GM21447 (cell line): ENCODE measurements around the gene CSHL1.
"Not testable (repeated sequence)": the region's sequence is repeated elsewhere in the genome, so short reads cannot be mapped to it uniquely, and the experiment has no call there.

Source experiments
- ATAC-seq: cut with Tn5 transposase; IDR thresholded peaks from one replicate; pipeline ENCODE4 v1.9.1; 2021; ENCODE audit not compliant: unreplicated experiment

Gene CSHL1

DNA sequence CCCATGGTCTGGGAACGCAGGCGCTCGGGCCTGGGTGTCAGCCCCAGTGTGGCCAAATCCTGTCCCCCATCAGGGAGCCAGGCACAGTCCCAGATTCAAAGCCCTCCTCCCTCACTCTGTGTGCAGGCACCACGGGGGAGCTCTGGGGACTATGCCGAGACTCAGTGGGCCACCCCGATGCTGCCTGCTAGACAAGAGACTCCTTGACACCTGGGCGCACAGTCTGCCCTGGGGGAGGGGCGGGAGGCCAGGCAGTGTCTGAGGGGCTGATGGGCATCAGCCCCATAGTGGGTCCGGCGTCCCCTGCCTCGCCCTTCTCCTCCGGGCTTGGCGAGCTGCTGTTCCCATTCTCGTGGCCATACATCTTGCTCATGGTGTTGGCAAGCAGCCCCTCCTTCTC lies 29.5 kb upstream of the CSHL1 start:
- ATAC-seq = no peak

DNA sequence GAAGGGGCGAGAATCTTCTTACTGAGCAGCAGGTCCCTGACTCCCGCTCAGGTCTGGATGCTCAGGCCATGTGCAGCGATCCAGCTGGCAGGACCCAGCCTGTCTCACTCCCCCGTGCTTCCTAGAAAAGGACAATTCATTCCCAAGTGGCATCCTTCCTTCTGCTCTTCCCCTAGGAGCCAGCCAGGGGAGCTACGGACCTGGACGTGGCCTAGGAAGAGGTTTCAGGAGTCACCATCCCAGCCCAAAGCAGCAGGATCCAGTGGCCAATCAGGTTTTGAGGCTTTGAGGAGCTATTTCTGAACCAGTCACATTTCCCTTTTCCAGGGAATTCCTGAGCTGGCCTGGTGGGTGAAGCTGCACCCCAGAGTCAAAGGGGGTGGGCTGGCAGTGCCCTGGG lies 28.8 kb upstream of the CSHL1 start:
- ATAC-seq = no peak

DNA sequence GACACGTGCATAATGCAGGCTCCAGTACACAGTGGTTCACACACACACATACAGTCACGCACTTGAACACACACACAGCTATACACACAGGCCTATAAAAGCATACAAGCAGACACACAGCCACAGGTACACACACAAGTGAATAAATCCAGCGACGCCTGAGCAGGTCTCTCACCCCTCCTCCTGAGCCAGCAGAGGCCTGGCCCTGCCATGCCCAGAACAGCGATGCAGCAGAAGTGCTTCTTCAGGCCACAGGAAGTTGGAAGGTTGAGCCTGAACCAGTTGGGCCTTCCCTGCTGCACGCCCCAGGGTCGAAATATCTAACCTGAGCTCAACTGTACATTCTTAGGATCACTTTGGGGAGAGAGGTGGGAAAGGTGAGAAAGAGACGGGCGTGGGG lies 28.3 kb upstream of the CSHL1 start:
- no peak for ATAC-seq

DNA sequence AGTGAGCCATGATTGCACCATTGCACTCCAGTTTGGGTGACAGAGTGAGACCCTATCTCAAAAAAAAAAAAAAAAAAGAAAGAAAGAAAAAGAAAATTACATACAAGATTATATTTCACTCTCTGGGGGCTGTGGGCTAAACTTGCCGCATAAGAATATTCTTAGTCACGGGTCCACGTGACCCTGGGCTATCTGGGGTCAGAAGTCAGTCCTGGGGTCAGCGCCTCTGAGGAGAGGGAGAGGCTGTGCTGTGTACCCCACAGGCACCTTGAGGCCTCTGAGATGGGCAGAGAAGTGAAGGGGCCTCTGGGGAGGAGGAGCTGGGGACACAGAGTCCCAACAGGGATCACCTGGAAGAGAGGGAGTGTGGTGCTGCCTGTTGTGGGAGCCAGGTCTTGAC lies 26.9 kb upstream of the CSHL1 start:
- no peak for ATAC-seq

DNA sequence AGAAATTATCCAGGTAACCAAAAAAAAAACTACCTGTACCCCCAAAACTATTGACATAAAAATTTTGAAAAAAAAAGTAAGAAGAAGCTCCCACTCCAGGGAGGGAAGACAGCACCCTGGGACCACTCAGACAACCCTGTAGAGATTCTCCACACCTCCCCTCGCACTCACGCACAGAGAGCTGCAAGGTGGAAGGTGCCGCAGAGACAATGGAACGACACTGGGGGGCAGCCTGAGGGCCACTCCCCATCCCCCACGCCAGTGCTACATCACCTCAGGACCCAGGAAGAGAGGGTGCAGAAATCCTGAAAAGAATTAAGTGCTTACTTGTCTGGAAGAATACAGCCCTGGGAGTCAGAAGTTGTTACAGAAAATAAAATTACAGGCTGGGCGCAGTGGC lies 26.3 kb upstream of the CSHL1 start:
- no peak for ATAC-seq

DNA sequence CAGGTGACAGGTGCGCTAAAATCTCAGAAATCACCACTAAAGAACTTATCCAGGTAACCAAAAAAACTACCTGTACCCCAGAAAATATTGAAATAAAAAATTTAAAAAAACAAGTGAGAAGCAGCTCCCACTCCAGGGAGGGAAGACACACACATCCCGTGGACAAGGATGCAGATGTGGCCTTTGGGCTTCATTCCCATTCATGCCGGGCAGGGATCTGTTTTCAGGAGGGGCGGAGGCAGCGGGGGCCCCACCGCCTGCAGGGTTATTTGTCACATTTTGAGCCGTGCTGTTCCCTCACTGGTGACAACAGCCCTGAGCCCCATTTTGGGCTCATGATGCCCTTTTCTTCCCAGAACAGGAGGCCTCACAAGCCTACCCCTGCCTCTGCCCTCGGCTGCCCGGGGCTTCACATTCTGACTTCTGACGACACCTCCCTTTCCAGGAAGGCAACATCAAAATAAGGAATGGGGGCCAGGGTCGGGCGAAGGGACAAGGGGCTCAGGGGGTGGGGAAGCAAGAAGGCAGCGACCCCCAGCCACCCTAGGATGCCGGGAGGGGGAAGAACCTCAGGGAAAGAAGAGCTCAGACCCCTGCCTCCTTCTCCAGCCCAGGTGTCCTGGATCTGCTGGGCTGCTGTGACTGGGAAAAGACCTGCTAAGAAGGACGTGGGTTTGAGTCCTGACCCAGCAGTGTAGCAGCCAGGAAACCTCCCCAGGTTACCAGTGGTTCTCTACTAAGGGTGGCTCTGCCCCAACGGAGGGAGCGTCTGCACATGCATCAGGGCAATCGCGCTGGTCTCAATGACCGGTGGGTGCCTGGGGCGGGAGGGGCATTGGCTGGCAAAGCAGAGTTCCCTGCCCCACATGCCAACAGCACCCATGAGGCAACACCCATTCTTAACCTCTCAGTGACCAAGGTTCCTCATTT lies 23.4 kb upstream of the CSHL1 start:
- ATAC-seq = no peak

DNA sequence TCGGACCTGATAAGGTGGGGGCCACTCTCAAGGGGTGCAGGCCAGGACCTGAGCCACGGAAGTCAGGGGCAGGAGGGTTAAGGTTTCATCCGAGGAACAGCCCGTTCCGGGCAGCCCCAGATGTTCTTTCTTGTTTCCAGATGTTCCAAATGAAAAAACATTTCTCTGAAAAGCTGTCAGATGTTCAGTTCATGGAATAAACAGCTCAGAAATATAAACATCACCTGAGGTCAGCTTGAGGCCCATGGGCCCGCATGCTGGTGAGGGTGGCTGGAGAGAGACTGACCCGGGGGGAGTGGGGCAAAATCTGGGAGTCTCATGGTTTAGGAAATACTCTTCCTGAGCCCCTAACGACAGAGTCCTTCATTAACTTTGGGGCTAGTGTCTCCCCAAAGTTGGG lies 22.5 kb upstream of the CSHL1 start:
- no peak for ATAC-seq

DNA sequence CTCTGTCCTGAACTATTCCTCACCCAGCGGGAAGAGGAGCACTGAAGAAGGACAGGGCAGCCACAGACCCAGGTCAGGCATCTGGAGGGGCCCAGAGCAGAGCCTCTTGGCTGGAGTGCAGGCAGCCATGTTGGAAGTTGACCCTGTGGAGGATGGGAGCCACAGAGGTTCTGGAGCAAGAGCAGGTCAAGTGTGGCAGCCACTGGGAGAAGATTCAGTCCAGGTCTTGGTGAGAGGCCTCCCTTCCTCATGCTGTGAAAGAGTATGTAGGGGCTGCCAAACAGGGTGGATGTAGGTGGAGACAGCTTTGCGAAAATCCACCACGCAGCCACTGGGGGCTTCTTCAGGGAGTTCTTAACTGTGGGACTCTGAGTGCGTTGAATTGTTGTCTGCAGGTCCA lies 21.7 kb upstream of the CSHL1 start:
- ATAC-seq = peak; percentile 15

DNA sequence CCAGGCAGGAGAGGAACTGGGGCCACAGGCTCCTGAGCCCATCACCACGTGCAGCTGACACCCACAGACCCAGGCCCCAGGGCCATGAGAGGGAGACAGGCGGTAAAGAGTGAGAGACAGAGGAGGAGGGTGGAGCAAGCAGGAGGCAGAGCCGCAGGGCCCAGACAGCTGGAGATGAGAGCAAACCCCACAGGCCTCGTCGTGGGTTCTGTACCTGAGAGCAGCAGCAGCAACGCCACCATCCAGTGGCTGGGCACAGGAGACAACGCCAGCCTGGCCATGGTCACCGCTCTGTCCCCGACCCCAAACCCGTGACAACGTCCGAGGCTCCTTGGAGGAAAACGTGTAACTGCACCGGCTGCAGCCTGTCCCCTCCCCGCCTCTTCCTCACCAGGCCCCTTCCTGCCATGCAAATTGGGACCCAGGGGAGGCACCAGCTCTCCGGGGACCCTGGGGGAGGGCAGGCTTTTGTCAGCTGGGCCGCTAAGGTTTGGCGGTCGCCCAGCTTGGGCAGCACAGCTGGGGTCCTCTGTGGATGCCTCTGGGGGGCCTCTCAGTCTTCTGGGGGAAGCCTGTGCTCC lies 21.0 kb upstream of the CSHL1 start, which contains the start of gene CD79B:
TSS of gene CD79B (minus strand) at position 351 of the 581 bp plus-strand sequence. CDS start at position 281, 70 bp downstream.
- ATAC-seq = peak; percentile 72

DNA sequence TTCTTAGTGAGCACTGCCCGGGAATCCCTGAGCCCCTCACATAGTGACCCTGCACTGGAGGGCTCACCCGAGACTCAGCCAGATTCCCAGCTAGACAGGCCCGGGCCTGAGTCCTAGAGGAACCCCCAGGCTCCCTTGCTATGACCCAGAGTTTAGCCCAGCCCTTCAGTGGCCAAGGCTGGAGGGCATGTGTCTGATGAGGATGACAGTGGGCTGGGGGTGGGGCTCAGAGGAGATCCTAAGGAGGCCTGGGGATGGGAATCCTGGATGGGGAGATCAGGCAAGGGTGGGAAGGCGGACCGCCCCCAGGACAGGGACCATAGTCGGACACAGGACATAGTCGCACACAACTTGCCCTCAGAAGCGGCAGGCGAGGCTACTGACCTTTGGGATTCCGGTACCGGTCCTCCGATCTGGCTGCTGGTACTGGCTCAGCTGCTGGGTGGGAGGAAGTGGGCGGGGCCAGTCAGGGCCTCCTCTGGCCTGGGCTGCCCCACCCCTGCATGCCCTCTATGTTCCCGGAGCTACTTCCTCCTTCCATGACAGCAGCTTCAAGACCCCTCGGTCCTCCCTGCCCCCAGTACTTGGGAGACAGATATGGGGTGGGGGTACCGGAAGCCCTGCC lies 20.0 kb upstream of the CSHL1 start:
- ATAC-seq = peak; percentile 43

DNA sequence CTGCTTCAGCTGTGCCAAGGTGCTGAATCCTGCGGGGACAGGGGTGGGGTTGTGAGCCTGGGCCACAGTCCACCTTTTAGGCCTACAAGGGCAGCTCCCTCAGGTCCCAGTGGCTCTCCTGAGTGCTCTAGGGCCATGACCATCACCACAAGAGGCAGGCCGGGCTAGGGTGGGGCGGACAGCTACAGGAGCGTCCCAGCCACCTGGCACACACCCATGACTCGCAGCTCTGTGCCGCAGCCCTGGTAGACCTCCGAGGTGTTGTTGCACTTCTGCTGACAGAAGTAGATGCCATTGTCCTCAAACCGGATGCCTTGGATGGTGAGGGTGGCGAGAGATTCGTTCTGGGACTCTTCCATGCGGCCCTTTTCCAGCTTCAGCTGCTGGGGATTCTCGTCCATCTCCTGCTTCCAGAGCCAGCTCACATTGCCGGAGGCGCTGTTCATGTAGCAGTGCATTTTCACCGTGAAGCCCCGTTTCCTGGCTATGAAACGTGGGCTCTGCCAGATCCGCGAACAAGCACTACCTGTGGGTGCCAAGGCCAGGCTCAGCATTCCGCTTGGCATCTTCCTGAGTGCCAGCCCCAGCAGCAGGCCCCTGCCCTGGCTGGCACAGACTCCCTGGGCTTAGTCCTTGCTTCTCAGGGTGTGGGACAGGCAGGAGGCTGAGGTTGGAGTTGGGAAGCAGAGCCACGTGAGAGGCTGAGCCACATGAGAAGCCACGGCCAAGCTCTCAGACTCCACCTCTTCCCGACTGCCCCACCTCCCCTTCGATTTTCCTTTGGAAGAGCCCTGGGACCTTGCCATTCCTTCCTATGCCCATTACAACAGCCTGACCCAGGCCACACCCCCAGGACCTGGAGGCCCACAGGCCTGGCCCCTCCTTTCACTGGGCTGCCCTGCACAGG lies 19.1 kb upstream of the CSHL1 start:
- ATAC-seq = no peak

DNA sequence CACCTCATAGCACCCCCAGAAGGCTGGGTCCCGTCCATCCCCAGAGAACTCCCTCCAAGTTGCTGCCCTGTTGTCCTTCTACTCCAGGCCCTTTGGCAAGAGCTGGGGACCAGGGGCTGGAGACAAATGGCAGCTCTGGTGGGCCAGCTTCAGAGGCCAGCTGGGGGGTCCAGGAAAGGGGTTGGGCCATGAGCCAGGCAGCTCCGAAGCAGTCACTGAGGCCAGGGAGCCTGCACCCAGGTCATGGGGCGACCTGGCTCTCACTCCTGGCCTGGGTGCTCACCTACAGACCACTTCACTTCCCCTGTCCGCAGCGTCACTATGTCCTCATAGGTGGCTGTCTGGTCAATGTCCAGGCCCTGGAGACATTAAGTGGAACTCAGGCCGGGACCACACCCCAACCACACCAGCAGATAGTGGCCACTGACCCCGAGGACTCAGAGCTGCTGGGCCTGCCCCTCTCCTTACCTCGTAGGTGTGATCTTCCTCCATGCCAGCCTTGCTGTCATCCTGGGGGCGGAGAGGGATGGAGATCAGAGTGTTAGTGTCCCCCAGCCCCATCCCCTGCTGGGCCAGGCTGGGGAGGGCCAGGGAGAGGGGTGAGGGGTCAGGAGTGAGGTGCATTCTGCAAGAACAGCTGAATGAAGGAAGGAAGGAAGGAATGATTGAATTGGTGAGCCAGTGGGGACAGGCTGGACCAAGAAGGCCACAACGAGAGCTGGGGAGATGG lies 18.1 kb upstream of the CSHL1 start:
- no peak for ATAC-seq

DNA sequence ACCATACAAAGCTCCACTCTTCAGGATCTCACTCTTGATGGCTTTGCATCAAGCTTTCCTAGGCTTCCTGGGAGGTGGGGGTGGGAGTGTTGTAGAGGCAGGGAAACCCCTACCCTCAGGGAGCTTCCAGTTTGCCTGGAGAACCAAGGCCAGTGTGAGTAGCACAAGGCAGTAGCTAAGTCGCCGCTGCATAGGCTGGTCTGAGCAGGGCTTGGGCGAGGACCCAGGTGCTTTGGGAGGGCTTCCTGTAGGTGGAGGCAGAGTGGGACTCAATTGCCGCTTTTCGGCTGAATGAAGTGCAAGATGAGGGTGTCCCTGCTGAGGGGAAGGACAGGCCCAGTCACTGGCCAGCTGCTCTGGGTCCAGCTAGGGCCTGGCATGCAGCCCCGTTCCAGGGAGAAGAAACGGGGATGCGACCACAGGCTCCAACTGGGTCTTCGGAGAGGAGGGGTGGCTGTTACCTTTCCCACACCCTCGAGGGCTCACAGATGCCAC lies 17.2 kb upstream of the CSHL1 start:
- ATAC-seq = no peak

DNA sequence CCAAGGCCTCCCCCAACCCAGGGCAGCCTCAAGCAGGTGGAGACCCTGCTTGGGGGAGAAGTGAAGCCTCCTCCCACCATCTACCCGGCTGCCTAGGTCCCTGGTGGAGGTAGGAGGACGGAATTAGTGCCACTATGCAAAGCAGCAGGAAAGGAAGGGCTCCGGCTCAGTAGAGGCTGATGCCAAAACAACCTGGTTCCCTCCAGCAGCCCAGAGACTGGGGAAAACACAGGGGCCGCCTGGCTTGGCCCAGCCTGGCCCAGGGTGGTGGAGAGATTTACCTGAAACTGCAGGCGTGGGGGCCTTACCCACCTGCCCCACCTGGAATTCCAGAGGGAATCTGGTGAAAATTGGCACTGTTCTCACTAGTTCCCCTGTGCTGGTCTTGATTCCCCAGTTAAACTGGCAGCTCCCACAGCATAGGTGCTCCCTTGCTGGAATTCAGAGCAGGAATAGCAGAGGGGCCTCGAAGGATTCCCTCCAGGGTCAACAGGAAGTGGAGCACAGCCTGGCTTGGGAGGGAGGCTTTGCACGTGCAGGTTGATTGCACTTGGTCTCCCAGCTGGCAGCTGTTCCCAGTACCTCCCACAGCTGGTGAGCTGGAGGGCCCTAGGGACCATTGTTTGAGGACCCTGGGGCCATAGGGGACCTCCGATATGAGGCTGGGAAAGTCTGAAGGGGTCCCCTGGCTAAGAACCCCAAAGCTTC lies 16.6 kb upstream of the CSHL1 start:
- peak; percentile 28 for ATAC-seq

DNA sequence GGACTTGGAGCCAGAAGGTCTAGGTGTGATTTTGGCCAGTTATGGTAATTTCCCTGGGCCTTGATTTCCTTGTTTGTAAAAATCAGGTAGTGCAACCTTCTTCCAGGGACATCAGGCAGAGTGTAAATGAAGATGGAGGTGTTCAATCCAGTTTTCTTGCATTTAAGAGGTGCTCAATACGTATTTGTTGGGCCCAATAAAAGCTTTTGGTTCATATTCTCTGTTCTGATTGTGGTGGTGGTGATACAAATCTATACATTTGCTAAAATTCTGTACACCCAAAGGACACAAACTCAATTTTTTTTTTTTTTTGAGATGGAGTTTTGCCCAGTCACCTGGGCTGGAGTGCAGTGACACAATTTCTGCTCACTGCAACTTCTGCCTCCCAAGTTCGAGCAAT lies 15.1 kb upstream of the CSHL1 start:
- ATAC-seq = no peak

DNA sequence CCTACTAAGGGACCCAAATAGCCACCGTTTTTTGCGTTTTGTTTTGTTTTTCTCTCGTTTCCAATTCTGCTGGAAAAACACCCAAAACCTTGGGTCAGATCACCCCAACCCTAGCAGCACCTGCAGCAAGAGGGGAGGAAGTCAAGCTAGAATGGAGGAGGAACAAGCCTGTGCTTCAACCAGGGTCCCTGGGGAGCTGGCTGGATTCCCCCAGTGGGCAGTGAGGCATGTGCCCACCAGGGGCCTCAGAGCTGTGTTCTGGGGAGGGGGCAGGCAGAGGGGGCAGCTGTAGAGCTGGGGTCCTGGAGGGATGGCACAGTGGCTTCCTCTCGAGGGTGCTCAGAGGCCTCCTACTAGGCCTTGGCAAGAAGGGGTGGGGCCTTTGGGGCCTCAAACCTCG lies 14.6 kb upstream of the CSHL1 start:
- peak; percentile 33 for ATAC-seq

DNA sequence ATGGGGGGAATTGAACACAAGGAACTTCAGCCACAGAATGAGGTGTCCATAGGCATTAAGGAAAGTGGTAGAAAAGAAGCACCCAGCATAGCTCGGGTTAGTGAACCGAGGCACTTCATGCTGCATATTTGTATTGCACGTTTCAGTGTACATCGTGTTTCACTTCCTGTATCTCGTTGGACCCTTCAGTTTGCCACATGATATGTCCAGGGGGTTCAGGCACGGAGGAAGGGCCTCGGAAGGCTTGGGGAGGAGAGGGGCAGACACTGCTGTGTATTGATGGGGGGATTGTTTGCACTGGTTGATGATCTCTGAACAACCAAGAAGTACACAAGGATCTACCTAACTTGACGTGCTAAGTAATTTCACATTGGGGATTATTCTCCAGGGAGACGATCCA lies 11.3 kb upstream of the CSHL1 start:
- ATAC-seq = peak; percentile 69

DNA sequence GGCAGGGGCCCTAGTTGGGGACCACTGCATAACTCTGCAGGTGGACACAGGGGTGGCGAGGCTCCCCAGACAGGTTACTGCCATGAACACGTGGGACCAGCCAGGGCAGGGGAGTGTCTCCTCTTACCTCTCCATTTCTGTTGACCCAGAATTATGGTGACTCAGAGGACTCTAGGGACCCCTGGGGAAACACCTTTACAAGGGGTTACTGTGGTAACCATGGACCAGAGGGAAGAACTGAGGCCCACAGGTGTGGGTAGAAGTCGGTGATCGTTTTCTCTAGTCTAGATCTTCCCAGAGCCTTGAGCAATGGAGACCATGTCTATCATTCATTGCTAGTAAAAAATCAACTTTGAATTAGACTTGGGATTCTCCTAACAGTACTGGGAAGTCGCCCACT lies 9.7 kb upstream of the CSHL1 start:
- not testable (repeated sequence) for ATAC-seq

DNA sequence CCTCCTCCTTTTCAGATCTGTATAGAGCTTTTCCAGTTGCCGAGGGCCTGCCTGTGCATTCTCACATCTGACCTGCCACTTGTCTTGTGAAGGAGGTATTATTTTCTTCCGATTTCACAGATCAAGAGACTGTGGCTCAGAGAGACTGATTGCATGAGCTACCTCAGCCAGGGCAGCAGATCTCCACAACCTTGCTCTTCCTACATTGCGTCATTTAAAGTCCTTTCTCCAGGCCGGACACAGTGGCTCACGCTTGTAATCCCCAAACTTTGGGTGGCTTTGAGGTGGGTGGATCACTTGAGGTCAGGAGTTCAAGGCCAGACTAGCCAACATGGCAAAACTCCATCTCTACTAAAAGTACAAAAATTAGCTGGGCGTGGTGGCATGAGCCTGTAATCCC lies 9.0 kb upstream of the CSHL1 start:
- ATAC-seq = not testable (repeated sequence)
